HG03095 (cell line): ENCODE results near the gene FTH1.
"Not testable (repeated sequence)": the region's sequence is repeated elsewhere in the genome, so short reads cannot be mapped to it uniquely, and the experiment has no call there.

Experiments
- ATAC-seq: cut with Tn5 transposase; IDR thresholded peaks from one replicate; pipeline ENCODE4 v1.9.1; 2021; ENCODE audit warnings: moderate library complexity; ENCODE audit not compliant: unreplicated experiment

FTH1 gene

DNA sequence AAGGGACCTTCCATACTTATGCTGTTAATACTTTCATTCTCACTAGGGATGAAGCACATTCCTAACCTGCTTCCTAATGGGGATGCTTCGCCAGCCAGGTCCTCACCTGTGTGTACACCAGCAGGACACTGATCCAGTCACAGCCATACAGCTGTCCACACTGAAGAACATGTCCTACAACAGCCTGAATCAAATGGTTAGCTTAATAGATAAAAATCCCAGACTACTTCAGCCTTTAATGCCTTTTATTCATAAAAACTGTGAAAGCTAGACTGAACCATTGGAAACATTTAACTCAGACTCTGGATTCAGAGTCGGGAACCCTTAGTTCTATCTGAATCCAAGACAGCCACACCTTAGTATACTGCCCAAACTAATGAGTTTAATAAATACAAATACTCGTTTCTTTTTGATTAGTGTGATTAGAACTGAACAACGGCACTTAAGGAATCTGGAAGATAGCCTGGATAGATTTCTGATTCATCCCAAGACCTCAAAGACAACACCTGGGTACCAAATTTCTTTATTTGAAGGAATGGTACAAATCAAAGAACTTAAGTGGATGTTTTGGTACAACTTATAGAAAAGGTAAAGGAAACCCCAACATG is 3.3 kb downstream of the FTH1 start:
- no peak for ATAC-seq

GRCh38 chr11:61963282-61964057 is 4.0 kb downstream of the FTH1 start:
- ATAC-seq = no peak

DNA sequence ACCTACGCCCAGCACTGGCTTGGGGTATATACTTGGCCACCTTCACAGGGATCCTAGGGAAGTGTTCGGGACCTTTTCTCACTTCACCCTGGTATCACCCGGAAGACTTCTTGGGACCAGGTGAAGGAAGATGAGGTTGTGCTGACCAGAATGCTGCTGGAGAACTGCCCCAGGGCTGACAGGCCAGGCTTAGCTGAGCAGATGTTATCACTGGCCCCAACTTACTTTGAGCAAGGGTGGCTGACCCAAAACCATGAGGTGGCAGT is 4.5 kb downstream of the FTH1 start:
- no peak for ATAC-seq

GRCh38 chr11:61962213-61963015 is 5.0 kb downstream of the FTH1 start:
- ATAC-seq = no peak

DNA sequence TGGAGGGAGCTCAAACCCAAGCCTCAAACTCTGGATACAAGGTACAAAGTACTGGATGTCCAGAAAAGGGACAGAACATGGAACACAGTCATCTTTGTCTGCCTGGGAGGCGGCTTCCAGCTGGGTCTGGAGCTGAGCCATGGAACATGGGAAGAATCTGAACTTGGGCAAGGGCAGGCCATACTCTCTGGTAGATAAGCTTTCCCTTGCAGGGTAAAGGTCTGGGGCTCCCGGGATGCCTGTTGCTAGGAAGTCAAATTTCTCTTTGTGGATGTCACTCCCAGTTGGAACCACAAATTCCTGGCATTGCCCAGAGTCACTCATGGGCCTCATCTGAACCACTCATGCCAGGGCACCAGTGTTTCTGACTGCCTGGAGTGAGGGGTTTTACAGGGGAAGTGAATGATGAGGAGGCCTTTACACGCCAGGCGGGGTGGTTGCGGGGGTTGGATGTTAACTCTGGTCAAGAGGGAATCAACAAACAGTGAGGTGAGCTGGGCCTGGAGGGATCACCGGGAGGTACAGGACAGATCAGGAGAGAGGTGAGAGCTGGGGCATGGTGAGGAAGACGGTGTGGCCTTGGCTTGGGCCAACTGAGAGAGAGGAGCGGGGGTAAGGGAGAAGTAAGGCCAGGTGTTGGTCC is 5.7 kb downstream of the FTH1 start:
- no peak for ATAC-seq

DNA sequence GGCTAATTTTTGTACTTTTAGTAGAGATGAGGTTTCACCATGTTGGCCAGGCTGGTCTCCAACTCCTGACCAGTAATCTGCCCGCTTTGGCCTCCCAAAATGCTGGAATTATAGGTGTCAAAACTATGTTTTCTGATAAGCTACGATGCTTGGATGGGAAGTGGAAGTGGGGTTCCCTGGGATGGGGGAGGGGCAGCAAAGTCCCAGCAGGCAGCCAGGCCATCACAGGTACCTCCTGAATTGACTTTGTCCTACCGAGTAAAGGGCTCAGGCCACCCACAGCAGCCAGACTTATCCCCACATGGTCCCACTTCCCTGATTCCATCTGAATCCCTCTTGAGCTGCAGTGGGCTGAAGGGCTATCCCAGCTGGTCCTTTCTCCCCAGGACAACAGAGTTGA is 6.9 kb downstream of the FTH1 start:
- ATAC-seq = no peak

- ATAC-seq = no peak
Measured at GRCh38 chr11:61959678-61960077, 7.8 kb downstream of the FTH1 start.

GRCh38 chr11:61959114-61959513 is 8.3 kb downstream of the FTH1 start:
- ATAC-seq = no peak

- ATAC-seq = no peak
Measured at GRCh38 chr11:61958590-61958989, 8.8 kb downstream of the FTH1 start.

- ATAC-seq = no peak
Measured at GRCh38 chr11:61957021-61957770, 10.2 kb downstream of the FTH1 start.

DNA sequence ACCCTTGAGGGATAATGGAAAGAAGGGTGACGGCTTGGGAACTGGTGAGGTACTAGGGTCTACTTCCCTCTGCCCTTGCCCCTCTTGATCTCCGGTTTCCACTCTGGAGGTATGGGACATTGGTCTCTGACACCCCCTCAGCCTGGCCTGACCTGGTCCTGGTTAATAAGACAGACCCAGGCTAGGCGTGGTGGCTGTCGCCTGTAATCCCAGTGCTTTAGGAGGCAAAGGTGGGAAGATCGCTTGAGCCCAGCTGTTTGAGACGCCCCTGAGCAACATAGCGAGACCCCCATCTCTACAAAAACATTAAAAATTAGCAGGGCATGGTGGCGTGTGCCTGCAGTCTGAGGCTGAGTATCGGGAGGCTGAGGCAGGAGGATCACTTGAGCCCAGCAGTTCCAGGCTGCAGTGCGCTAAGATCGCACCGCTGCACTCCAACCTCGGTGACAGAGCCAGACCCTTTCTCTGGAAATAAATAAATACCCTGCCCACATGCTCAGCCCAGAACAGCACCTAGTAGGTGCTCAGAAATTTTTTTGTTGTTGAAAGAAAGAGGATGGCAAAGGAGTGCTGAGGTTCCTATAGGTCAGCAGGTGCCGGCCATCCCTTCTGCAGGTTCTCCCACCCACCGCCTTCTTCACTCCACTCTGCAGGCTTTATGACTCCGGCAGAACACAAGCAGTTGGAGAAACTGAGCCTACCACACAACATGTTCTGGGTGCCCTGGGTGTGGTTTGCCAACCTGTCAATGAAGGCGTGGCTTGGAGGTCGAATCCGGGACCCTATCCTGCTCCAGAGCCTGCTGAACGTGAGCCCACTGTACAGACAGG is 11.0 kb downstream of the FTH1 start:
- no peak for ATAC-seq

GRCh38 chr11:61955422-61956135 is 11.9 kb downstream of the FTH1 start:
- ATAC-seq = no peak

DNA sequence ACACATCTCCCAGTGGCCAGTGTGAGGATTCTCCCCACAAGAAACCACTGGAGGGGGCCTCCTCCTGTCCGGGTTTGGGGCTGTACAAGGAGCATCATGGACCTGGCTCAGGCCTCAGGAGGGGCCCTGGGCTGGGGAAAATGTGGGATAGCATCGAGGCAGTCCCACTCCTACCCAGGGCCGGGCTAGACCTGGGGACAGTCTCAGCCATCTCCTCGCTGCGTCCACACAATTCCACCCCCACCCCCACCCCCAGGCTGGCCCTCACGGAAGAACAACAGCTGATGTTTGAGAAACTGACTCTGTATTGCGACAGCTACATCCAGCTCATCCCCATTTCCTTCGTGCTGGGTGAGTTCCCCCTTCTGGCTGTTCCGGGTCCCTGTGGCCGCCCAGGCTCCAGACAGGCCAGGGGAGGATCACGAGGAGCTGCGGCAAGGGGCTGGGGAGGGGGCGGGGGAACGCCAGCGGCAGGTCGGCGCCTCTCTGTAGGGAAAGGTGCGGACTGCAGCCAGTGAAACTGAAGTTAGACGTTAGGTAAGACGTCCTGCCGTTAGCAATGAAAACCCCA is 12.5 kb downstream of the FTH1 start:
- no peak for ATAC-seq

- ATAC-seq = no peak
Measured at GRCh38 chr11:61954106-61954850, 13.2 kb downstream of the FTH1 start.

- ATAC-seq = not testable (repeated sequence)
Measured at GRCh38 chr11:61953632-61954031, 13.8 kb downstream of the FTH1 start.

DNA sequence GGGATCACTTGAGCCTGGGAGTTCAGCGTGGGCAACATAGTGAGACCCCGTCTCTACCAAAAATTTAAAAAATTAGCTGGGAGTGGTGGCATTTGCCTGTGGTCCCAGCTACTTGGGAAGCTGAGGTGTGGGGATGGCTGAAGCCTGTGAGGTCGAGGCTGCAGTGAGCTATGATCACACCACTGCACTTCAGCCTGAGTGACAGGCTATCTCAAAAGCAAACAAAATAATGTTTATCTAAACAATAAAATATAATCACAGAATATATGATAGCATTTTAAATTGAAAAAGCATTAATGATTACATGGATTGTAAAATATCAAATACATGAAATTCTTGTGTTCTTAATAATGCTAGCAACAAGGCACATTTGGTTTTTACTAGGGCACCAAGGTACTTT is 14.6 kb downstream of the FTH1 start:
- ATAC-seq = no peak

GRCh38 chr11:61951484-61952135 is 15.8 kb downstream of the FTH1 start:
- no peak for ATAC-seq

DNA sequence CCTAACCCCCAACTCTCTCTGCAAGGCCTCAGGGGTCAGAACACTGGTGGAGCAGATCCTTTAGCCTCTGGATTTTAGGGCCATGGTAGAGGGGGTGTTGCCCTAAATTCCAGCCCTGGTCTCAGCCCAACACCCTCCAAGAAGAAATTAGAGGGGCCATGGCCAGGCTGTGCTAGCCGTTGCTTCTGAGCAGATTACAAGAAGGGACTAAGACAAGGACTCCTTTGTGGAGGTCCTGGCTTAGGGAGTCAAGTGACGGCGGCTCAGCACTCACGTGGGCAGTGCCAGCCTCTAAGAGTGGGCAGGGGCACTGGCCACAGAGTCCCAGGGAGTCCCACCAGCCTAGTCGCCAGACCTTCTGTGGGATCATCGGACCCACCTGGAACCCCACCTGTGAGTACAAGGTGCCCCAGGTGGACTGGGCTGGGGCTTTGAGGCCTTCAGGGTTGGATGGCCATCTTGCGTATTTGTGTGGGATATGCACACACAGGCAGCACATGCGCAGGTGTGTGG is 17.3 kb downstream of the FTH1 start, which contains the start of gene BEST1:
BEST1 (plus strand) TSS at position 317 of the 513 bp plus-strand sequence. CDS start 1,456 bp downstream, outside the sequence.
- no peak for ATAC-seq
